ENCODE results near the gene TBX18. TPM values are rescaled to one million over a fixed set of nuclear protein-coding genes. Genes with fewer than 3 reads are reported as not detected.
A peak's percentile ranks its signal among the peaks of the same experiment; 100 is the strongest.

The TBX18 gene
- total and polyA plus RNA-seq, 9 of the 15 experiments (the other 6 are each of a cell fraction or from before 2014, with no cell fraction given), result 4.0 to 36.1 (median 20.7) TPM

DNA sequence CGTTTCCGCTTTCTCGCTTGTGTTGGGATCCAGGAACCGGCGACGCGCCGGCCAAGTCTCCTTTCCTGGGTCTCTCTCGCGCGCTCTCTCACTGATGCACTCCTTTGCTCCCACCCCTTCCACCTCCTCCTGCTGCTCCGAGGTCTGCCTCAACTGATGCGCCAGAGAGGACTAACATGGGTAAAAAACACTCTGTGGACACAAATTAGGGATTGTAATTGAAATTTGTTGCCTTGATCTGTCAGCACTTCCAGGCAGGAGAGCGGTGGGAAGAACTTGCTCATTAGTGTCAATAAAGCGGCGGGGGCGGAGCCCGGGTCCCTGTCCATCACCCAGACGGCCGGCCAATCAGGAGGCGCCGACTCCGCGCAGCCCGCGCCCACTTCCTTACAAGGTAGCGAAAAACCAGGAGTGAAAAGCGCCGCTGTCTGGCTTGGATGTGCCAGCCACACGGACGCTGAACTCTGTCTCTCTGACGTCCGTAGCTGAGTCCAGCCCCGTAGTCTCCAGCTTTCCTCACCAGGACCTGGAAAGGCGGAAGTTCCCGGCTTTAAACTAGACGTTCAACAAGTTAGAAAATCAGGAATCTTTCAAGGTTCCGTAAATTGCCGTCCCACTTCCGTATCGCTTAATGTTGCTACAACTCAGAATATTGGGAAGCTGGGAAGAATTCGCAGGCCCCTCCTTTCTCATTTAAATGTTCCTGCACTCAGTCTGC, at the start of gene TBX18 (continued):
- TF ChIP-seq CHAMP1 (IDR thresholded peaks at IDR 0.05) (no peak), ZNF717 (CRISPR knock-in tag; IDR thresholded peaks at IDR 0.05) (no peak), SLC30A9 (CRISPR knock-in tag; IDR thresholded peaks at IDR 0.05) (no peak), CHCHD3 (CRISPR knock-in tag; IDR thresholded peaks at IDR 0.05) (no peak), MTA1 (IDR thresholded peaks at IDR 0.05; ENCODE audit: borderline replicate concordance) (no peak), STAT5A (IDR thresholded peaks at IDR 0.05; ENCODE audit: borderline replicate concordance, low read length) (peak; percentile 27; the same call in 1 of the 2 replicates), ZNF239 (CRISPR knock-in tag; IDR thresholded peaks at IDR 0.05) (no peak), NFIC (IDR thresholded peaks at IDR 0.05) (peak; percentile 37; the same call in 1 of the 2 replicates), THRAP3 (IDR thresholded peaks at IDR 0.05; ENCODE audit: borderline replicate concordance) (no peak), KLF1 (tag; IDR thresholded peaks at IDR 0.05) (0 out of 2 replicates have a peak, but pooled peaks have one; percentile 32)
- TF ChIP-seq, protein P1, sequence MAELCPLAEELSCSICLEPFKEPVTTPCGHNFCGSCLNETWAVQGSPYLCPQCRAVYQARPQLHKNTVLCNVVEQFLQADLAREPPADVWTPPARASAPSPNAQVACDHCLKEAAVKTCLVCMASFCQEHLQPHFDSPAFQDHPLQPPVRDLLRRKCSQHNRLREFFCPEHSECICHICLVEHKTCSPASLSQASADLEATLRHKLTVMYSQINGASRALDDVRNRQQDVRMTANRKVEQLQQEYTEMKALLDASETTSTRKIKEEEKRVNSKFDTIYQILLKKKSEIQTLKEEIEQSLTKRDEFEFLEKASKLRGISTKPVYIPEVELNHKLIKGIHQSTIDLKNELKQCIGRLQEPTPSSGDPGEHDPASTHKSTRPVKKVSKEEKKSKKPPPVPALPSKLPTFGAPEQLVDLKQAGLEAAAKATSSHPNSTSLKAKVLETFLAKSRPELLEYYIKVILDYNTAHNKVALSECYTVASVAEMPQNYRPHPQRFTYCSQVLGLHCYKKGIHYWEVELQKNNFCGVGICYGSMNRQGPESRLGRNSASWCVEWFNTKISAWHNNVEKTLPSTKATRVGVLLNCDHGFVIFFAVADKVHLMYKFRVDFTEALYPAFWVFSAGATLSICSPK (IDR thresholded peaks at IDR 0.05; ENCODE audit: borderline replicate concordance), result no peak
- TF ChIP-seq, protein P2, sequence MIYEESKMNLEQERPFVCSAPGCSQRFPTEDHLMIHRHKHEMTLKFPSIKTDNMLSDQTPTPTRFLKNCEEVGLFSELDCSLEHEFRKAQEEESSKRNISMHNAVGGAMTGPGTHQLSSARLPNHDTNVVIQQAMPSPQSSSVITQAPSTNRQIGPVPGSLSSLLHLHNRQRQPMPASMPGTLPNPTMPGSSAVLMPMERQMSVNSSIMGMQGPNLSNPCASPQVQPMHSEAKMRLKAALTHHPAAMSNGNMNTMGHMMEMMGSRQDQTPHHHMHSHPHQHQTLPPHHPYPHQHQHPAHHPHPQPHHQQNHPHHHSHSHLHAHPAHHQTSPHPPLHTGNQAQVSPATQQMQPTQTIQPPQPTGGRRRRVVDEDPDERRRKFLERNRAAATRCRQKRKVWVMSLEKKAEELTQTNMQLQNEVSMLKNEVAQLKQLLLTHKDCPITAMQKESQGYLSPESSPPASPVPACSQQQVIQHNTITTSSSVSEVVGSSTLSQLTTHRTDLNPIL (CRISPR knock-in tag; IDR thresholded peaks at IDR 0.05), result no peak
- TF ChIP-seq, protein P3, sequence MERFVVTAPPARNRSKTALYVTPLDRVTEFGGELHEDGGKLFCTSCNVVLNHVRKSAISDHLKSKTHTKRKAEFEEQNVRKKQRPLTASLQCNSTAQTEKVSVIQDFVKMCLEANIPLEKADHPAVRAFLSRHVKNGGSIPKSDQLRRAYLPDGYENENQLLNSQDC (CRISPR knock-in tag; IDR thresholded peaks at IDR 0.05), result no peak
